Measurements from ENCODE around the gene NFYA. TPM values are rescaled to one million over a fixed set of nuclear protein-coding genes. Genes with fewer than 3 reads are reported as not detected.

Gene NFYA
- total and polyA plus RNA-seq, 9 donors, result 7.6 to 33.3 (median 20.7) TPM

DNA sequence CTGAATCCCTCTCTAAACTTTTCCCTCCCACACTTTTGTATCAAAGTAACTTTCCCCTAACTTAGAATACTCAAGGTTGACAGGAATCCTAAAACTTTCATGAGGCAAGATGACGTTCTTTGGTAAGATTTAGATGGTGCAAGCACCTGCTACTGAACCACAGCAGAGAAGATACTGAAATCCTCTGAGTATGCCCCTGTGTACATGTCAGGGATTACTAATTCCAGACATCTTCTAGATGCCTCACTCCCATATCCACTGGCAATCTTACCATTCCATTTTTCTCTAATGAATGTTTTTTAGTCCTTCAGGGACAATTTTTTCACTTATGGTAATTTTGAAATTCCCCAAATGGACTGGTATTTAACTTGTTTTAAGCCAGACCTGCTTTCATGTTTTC is 10.7 kb upstream of the NFYA start:
- DNase-seq, result no peak
- no peaks in the 10 kb centered on the region for H3K4me1 ChIP-seq (ENCODE audit: insufficient read depth)
- no peaks in the 10 kb centered on the region for H3K36me3 ChIP-seq
- no peak for TF ChIP-seq POLR2A (IDR thresholded peaks at IDR 0.05)
- TF ChIP-seq, protein P1, sequence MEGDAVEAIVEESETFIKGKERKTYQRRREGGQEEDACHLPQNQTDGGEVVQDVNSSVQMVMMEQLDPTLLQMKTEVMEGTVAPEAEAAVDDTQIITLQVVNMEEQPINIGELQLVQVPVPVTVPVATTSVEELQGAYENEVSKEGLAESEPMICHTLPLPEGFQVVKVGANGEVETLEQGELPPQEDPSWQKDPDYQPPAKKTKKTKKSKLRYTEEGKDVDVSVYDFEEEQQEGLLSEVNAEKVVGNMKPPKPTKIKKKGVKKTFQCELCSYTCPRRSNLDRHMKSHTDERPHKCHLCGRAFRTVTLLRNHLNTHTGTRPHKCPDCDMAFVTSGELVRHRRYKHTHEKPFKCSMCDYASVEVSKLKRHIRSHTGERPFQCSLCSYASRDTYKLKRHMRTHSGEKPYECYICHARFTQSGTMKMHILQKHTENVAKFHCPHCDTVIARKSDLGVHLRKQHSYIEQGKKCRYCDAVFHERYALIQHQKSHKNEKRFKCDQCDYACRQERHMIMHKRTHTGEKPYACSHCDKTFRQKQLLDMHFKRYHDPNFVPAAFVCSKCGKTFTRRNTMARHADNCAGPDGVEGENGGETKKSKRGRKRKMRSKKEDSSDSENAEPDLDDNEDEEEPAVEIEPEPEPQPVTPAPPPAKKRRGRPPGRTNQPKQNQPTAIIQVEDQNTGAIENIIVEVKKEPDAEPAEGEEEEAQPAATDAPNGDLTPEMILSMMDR (IDR thresholded peaks at IDR 0.05), result no peak
- TF ChIP-seq EP300 (IDR thresholded peaks at IDR 0.05), result no peak
- H3K27me3 ChIP-seq, result no peaks in the 10 kb centered on the region
- intact Hi-C loops (cut with DNase I), result no loop called here
- no peak overlapping the region for H3K4me3 ChIP-seq
- H3K27ac ChIP-seq, result no peak overlapping the region
- WGBS, 3 donors, result 57 to 70% (median 58%) methylated on average over 1 of the region's 1 CpG
- H3K9me3 ChIP-seq, result no peaks in the 10 kb centered on the region

DNA sequence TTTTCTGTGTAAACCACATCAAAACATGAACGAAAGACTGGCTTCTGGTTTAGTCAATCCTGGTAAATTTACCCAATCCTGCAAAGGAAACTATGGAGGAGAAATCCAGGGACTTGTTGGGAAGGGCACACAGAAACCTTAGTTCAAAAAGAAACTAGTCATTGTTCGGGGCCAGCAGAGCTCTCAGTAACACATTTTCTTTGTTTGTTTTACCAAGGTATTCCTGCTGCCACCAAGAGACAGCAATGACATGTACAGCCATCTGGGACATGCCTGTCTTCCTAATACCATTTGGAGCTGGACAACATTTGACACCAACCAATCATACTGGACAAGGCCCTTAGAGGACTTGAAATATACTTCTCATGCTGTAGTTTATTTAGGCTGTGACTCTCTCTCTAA is 8.9 kb upstream of the NFYA start:
- H3K36me3 ChIP-seq, result no peaks in the 10 kb centered on the region
- no peaks in the 10 kb centered on the region for H3K4me1 ChIP-seq (ENCODE audit: insufficient read depth)
- no peaks in the 10 kb centered on the region for H3K9me3 ChIP-seq
- intact Hi-C loops (cut with DNase I), result no loop called here
- no peak for DNase-seq
- H3K27me3 ChIP-seq, result no peaks in the 10 kb centered on the region
- H3K27ac ChIP-seq, result no peak overlapping the region
- no peak overlapping the region for H3K4me3 ChIP-seq
- no peak for TF ChIP-seq POLR2A (IDR thresholded peaks at IDR 0.05)
- TF ChIP-seq, protein P1 (IDR thresholded peaks at IDR 0.05), result no peak
- WGBS, 3 donors, result 93 to 94% (median 94%) methylated on average over 2 of the region's 2 CpGs

DNA sequence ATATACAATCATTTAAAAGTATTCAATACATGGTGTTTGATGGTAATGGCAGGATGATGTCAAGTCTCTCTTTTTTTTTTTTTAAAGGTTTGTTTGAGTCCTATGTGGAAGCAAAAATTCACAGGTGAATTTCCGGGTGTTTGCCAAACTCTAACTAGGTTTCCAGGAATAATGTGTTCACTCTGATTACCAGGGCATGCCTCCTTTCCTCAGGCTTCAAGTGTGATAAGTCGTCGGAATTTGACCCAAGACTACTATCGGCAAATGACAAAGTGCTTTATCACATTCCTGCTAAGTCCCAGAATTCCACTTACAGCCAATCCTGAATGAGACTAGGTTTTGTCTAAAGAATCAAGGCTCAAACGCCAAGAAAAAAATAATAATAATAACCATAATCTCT is 7.9 kb upstream of the NFYA start:
- Histone ChIP-seq H3K36me3 (no peaks in the 10 kb centered on the region), H3K27me3 (no peaks in the 10 kb centered on the region), H3K27ac (no peak overlapping the region), H3K9me3 (no peaks in the 10 kb centered on the region), H3K4me1 (ENCODE audit: insufficient read depth) (no peaks in the 10 kb centered on the region), H3K4me3 (no peak overlapping the region)
- WGBS, 3 donors, result 21 to 56% (median 36%) methylated on average over 5 of the region's 5 CpGs
- intact Hi-C loops (cut with DNase I), result no loop called here
- no peak for DNase-seq
- TF ChIP-seq POLR2A (IDR thresholded peaks at IDR 0.05) (no peak), EP300 (IDR thresholded peaks at IDR 0.05) (no peak)
- TF ChIP-seq, protein P1 (IDR thresholded peaks at IDR 0.05), result no peak

DNA sequence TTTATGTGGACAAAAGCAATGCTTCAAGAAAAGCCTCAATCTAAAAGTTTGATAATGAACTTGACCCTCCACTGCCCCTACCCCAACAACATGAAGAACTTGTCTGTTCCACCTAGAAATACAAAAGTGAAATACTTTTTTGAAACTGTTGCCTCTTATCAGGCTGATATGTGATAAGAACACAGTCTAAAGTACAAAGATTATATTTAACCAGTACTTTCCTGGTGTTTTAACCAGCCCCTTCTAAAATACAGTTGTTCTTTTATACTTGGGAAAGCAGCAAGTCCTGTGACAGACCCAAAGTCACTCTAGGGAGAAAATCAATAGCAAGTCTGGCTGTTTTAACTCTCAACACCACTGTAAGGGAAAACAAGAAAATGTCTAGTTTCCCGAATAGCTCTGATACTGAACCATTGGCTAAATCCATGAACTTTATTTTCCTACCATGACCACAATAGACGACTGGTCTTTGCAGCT is 7.2 kb upstream of the NFYA start:
- DNase-seq, result no peak
- Histone ChIP-seq H3K9me3 (no peaks in the 10 kb centered on the region), H3K27ac (no peak overlapping the region), H3K27me3 (no peaks in the 10 kb centered on the region), H3K36me3 (no peaks in the 10 kb centered on the region), H3K4me3 (no peak overlapping the region), H3K4me1 (ENCODE audit: insufficient read depth) (no peaks in the 10 kb centered on the region)
- 77 to 82% (median 78%) methylated on average over 2 of the region's 2 CpGs for WGBS, 3 donors
- intact Hi-C loops (cut with DNase I), result no loop called here
- TF ChIP-seq, protein P1 (IDR thresholded peaks at IDR 0.05), result no peak
- TF ChIP-seq EP300 (IDR thresholded peaks at IDR 0.05), result no peak
- TF ChIP-seq POLR2A (IDR thresholded peaks at IDR 0.05), result no peak

All from ovary (tissue), 9 donors.